ENCODE measurements around the gene KLHL2. TPM values are rescaled to one million over a fixed set of nuclear protein-coding genes. Genes with fewer than 3 reads are reported as not detected.

KLHL2 gene
- total RNA-seq, 1 experiment from 2014 or later = 37.1 TPM

DNA sequence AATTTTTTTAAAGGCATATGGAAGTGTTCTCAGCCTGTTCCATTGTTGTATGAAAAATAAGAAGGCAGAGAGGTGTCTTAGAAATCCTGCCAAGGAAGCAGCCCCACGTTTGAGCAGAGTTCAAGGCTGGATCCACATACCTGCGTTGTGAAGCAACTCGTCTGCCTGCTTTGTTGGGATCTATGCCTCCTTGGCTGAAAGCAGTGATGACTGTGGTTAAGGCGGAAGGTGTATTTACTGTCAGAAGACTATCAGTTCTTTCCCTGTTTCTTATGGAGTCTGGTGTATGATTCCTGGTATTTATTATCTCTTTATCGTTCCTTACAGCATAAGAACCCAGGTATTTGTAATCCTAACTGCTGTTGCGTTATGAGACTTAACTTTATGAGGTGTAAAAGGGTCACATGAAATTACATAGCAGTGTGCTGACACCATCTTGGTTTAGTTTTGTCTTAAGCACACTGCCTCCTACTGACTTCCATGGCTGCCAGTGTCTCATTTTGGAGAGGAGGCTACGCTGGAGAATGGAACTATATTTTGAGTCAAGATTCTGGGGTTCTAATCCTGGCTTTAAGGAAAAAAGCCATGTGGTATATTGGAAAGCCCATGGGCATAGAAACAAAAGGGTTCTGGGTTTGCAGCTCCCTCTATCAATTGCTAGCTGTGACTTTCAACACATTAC lies 117.0 kb downstream of the KLHL2 start:
- no peak for DNase-seq (ENCODE audit: unreplicated experiment)
- Mint-ChIP-seq H3K27ac (ENCODE audit: low read depth, unreplicated experiment) (no peak overlapping the region), H3K4me1 (ENCODE audit: insufficient read depth, unreplicated experiment) (peaks cover 15% of the 10 kb centered on the region), H3K36me3 (ENCODE audit: insufficient read depth, unreplicated experiment) (peaks cover 39% of the 10 kb centered on the region), H3K4me3 (ENCODE audit: unreplicated experiment) (no peak overlapping the region), H3K9me3 (ENCODE audit: unreplicated experiment) (no peaks in the 10 kb centered on the region), H3K27me3 (ENCODE audit: insufficient read depth, unreplicated experiment) (no peaks in the 10 kb centered on the region)
- ChIA-PET CTCF (interaction anchor here (0.6 to 2.7 kb wide), 2 partner anchors 172 to 193 kb away, joined by 3 to 12 read pairs; no protein-coding TSS in a partner anchor), POLR2A (interaction anchor here (0.7 to 7.7 kb wide), 4 partner anchors 11 to 118 kb away, joined by 3 to 146 read pairs (median 58); partner anchors contain the start of gene KLHL2)
- TF ChIP-seq, protein P1, sequence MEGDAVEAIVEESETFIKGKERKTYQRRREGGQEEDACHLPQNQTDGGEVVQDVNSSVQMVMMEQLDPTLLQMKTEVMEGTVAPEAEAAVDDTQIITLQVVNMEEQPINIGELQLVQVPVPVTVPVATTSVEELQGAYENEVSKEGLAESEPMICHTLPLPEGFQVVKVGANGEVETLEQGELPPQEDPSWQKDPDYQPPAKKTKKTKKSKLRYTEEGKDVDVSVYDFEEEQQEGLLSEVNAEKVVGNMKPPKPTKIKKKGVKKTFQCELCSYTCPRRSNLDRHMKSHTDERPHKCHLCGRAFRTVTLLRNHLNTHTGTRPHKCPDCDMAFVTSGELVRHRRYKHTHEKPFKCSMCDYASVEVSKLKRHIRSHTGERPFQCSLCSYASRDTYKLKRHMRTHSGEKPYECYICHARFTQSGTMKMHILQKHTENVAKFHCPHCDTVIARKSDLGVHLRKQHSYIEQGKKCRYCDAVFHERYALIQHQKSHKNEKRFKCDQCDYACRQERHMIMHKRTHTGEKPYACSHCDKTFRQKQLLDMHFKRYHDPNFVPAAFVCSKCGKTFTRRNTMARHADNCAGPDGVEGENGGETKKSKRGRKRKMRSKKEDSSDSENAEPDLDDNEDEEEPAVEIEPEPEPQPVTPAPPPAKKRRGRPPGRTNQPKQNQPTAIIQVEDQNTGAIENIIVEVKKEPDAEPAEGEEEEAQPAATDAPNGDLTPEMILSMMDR (IDR thresholded peaks at IDR 0.05; ENCODE audit: unreplicated experiment) = no peak
- no TSS peak for BruUV-seq (replicated peaks)
- intact Hi-C loops (cut with micrococcal nuclease) = no loop called here

DNA sequence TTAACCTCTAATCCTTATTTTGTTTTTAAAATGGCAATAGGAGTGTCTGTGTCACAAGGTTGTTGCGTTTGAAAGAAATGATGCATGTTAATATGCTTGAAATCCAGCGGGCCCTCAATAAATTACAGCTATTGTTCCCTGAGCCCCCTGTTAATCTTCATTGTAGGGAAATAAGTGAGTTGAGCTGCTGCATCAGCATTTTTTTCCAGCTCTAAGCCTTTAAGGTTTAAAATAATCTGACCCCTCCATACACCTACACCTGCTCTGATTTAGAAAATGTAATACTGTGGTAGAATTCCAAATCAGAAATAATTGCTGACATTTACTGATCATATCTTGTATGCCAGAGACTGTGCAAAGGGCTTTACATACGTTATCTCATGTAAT lies 117.5 kb downstream of the KLHL2 start:
- intact Hi-C loops (cut with micrococcal nuclease) = loop anchor here (5.0 kb wide), 2 partner anchors 103 to 213 kb away; partner anchors contain the start of gene TMEM192
- TF ChIP-seq, protein P1 (IDR thresholded peaks at IDR 0.05; ENCODE audit: unreplicated experiment) = no peak
- DNase-seq (ENCODE audit: unreplicated experiment) = no peak
- H3K27me3 Mint-ChIP-seq (ENCODE audit: insufficient read depth, unreplicated experiment) = no peaks in the 10 kb centered on the region
- H3K4me1 Mint-ChIP-seq (ENCODE audit: insufficient read depth, unreplicated experiment) = peaks cover 15% of the 10 kb centered on the region
- peaks cover 34% of the 10 kb centered on the region for H3K36me3 Mint-ChIP-seq (ENCODE audit: insufficient read depth, unreplicated experiment)
- H3K4me3 Mint-ChIP-seq (ENCODE audit: unreplicated experiment) = no peak overlapping the region
- no peak overlapping the region for H3K27ac Mint-ChIP-seq (ENCODE audit: low read depth, unreplicated experiment)
- POLR2A ChIA-PET = interaction anchor here (1.2 to 7.7 kb wide), 4 partner anchors 12 to 119 kb away, joined by 3 to 146 read pairs (median 70); partner anchors contain the start of gene KLHL2
- BruUV-seq (replicated peaks) = no TSS peak
- no peaks in the 10 kb centered on the region for H3K9me3 Mint-ChIP-seq (ENCODE audit: unreplicated experiment)
- CTCF ChIA-PET = interaction anchor here (1.1 to 2.7 kb wide), 3 partner anchors 80 to 212 kb away, joined by 3 to 12 read pairs (median 3); partner anchors contain the start of gene TMEM192

DNA sequence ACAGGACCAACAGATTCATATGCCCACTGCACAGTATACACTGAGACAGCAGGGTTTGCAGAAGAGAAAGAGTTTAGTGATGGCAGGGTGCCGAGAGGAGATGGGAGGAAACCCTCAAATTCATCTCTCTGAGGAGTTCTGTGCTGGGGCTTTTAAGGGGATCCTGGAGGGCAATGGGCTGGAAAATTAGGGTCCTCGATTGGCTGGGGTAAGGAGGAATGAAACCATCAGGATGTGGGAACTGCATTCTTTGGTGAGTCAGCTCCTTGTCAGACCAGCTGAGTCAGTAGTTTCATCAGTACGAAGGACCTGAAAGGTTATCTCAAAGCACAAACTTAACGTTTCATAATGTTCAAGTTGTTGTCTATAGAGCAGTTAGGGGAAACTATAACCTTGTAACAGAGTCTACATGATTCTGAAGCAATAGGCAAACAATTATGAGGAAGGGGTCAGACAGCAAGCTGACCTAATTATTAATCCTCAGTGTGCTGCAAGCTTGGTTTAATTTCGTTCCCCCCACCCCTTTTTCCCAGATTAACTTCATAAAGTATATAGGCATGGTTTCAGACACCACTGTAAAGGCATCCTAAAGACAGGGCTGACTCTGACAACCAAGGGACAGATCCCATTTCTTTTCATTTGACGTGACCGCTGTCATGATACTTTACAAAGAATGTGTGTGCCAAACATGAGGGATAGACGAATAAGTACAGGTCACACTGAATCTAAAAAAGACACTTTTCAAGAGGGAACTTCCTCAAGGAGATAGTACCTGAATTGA lies 118.6 kb downstream of the KLHL2 start:
- ChIA-PET POLR2A (interaction anchor here (0.7 to 7.7 kb wide), 14 partner anchors 9 to 548 kb away, joined by 3 to 146 read pairs (median 8); partner anchors contain the start of genes KLHL2 and TMEM192), CTCF (interaction anchor here (0.6 to 2.7 kb wide), 7 partner anchors 12 to 213 kb away, joined by 3 to 12 read pairs (median 3); partner anchors contain the start of gene TMEM192)
- Mint-ChIP-seq H3K27me3 (ENCODE audit: insufficient read depth, unreplicated experiment) (no peaks in the 10 kb centered on the region), H3K36me3 (ENCODE audit: insufficient read depth, unreplicated experiment) (peaks cover 34% of the 10 kb centered on the region), H3K9me3 (ENCODE audit: unreplicated experiment) (no peaks in the 10 kb centered on the region), H3K4me1 (ENCODE audit: insufficient read depth, unreplicated experiment) (peaks cover 22% of the 10 kb centered on the region), H3K27ac (ENCODE audit: low read depth, unreplicated experiment) (no peak overlapping the region), H3K4me3 (ENCODE audit: unreplicated experiment) (no peak overlapping the region)
- no TSS peak for BruUV-seq (replicated peaks)
- intact Hi-C loops (cut with micrococcal nuclease) = loop anchor here (1.0 to 5.0 kb wide), 7 partner anchors 37 to 214 kb away; partner anchors contain the start of gene TMEM192
- TF ChIP-seq, protein P1 (IDR thresholded peaks at IDR 0.05; ENCODE audit: unreplicated experiment) = no peak
- peak; percentile 88 for DNase-seq (ENCODE audit: unreplicated experiment)

Measured in MCF 10A (cell line).